GM18508 (cell line): ENCODE data around the gene TNC.

Experiments
- ATAC-seq: cut with Tn5 transposase; IDR thresholded peaks from one replicate; pipeline ENCODE4 v1.9.1; 2021; ENCODE audit warnings: moderate number of reproducible peaks; ENCODE audit not compliant: insufficient read depth, unreplicated experiment

Gene TNC

DNA sequence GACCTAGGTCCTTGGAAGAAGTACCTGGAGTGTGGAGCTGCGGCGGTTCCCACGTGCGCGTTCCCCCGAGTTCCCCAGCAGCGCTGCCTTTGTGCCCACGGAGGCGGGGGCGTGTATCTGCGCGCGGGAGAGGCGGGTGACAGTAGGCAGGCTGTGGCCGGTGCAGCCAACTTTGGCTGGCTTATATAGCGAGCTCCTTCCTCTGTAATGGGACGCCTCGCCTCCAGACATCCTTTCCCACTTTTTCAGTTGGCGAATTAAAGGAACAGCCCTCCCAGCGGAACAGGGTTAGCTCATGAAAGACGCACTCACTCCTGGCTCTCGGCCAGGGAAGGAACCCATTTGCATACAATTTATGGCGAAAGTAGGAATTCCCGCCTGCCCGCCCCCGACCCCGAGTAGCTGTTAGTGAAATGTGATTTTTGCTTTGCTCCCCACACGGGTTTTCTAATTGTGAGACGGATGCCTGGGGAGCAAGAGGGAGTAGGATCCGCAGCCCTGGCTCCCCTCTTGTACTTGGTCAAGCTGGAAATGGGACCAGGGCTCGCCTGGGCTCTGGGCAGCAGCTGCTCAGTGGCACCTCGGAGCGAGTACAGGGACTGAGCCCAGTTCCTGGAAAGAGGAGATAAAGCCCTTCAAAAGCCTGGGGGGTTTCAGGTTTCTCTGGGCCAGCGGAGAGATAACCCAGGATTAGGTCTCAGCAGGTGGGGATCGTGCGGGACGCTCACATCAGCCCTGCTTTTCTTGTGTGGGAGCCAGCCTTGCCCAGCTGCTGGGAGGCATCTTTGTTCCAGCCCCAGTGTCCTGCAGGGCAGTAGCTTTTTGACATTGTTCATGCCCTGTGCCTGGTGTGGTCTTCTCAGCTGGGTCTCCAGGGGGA is at the start of gene TNC:
Gene TNC (minus strand): TSS at position 159 of the 880 bp plus-strand sequence. CDS start 27,139 bp downstream, outside the sequence.
- no peak for ATAC-seq

DNA sequence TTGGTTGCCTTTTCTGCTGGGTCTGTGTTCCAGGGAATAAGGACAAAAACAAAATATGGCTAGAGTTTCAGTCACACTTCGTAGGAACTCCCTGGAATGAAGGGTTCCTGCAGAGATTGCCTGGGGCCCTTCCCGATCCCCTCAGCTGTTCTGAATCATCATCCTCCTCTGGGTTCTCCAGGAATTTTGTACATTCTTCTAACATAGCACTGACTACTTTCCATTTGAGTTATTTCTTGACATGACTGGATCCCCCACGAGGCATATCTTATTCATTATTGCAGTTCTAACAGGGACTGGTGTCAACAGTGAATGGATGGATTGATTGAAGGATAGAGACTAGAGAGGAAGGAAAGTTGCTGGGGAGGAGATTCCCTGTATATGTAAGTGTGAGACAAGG is 49.2 kb upstream of the TNC start:
- ATAC-seq, result no peak

DNA sequence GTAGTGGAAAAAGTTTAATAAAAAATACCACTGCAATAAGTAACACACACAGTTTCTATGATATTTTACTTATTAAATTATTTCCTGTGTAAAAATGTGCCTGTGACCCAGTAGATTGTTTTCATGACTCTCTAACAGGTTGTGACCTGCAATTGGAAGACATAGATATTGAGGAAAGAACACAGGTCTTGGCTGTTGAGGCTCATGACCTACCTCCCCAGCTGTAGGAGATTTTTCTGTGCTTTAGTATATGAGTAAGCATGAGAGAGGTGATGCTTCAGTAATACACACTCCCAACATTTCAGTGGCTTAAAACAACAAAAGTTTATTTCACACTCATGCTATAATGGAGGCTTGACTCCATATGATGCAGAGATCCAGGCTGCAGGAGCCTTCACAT is 47.3 kb upstream of the TNC start:
- ATAC-seq, result no peak

DNA sequence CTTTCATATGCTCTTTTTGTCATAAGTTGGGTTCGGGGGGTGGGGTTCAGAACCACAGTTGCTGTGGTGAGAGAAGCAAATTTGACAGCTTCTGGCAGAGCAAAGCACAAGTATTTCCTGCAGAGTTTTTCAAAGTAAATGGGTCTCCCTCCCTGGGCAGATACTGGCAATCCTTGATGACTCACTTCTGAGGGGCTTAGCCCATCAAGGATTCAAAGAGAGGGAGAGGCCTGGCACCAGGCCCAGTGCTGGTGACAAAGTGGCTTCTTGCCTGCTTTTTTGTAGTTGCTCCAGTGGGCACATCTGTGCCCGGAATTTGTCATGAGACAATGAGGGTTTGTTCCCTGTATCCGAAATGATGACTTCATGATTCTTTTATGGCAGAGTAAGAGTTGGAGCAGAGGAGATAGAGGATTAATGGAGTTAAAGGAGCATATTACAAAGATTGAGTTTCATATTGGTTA is 46.6 kb upstream of the TNC start:
- ATAC-seq, result no peak

- ATAC-seq, result no peak
These were observed 45.0 kb upstream of the TNC start for GRCh38 chr9:115162946-115163345.

DNA sequence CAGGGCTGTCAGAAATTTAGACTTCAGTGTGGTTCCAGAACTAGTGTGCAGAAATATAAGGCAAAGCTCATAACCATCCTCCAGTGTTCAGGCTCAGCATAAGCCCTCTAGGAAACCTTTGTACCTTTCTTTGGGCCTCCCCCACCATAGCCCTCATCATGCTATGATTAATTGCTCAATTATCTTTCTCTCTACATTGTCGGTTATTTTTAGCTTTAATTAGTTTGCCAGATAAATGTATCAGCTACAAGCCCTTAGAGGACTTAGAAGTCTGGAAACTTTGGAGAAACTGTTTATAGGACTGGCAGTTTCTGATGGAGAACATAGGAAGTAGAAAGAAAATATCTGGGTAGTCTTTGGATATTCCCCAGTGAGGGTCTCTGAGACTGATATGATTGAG is 43.5 kb upstream of the TNC start:
- ATAC-seq, result no peak

GRCh38 chr9:115158661-115159481 is 40.9 kb upstream of the TNC start:
- ATAC-seq, result no peak

DNA sequence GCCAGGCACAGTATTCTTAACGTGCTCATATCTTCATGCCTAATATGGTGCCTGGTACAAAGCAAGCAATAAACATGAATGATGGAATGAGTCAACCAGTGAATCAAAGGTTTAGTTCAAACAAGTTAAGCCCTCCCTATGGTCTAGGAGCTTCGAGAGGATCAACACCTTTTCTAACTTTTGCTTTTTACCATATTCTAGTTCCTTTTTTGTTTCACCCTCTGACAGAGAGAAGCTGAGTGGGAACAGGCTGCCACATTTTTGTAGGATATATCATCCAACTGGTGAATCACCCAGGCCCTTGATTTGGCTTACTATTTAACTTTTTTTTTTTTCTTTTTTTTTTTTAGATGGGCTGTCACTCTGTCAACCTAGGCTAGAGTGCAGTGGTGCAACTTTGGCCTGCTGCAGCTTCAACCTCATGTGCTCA is 39.3 kb upstream of the TNC start:
- no peak for ATAC-seq

GRCh38 chr9:115155037-115155436 is 37.1 kb upstream of the TNC start:
- ATAC-seq, result no peak

DNA sequence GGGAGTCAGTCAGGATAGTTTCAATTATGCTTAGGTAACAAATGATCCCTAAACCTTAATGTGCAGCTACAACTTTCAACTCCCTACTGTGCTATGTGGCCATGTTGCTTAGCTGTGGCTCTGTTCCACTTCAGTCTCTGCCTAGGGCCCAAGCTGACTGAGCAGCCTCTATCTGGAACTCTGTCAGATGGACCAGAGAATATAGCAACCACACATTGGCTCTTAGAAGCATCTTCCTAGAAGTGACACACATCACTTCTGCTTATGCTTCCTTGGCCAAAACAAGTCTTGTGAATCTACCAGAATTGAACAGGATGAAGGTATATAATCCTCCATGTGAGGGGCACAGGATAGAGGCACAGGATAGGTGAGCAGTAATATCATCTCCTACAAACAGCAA is 36.7 kb upstream of the TNC start:
- ATAC-seq, result no peak

DNA sequence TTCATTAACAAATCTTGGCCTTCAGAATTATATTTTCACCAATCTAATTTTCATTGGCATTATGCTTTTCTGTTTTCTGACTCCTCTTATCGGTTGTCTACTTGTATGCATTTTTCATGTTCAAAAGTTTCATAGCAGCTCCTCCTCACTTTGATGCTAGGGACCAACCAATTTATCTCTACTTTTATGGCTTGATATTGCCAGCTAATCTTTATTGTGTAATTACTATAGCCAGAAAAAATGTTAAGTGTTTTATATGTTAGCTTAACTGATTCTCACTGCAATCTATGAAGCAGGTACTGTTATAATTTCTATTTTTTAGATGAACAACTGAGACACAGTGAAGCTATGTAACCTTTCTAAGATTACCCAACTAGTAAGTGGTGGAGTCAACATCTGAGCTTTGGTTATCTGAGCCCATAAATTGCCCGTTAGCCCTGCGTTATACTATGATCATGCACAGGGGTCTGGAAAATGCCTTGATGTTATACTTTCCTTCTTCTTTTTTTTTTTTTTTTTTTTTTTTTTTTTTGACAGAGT is 34.4 kb upstream of the TNC start:
- no peak for ATAC-seq

DNA sequence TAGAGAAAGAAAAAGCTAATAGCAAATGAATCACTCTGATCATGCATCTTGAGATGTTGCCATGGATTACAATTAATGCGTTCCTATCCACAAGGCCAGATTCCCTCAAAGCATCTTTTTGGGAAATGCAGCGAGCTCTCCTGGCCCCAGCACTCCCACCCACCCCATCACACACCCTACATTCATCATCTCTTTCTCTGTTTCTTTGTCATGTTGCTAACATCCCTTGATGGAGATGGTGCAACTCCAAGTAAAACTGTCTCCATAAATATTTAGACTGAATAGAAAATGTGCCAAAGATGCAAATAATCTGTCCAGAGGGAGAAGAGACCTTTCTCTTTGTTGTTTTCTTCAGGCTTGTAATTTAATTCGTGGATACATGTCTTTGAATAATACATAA is 30.8 kb upstream of the TNC start:
- no peak for ATAC-seq

GRCh38 chr9:115146581-115147021 is 28.6 kb upstream of the TNC start:
- no peak for ATAC-seq

DNA sequence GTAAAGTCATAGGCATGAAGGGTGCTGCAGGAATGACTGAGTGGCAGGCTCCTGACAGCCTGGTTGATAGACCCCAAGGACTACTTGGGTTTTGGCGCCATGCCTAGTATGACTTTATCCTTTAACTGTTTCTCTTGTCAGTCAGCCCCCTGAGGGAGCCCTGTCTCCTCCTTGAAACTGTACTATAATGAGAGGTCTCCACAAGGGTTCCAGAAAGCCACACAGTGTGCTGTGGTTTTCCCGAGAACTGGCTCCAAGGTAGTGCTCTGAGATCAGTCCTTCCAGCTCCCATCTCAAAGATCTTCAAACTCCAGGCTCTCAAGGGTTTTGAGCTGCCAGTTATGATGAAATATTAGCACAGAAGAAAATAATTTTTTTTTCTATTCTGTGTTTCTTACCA is 26.7 kb upstream of the TNC start:
- no peak for ATAC-seq

GRCh38 chr9:115143689-115144088 is 25.7 kb upstream of the TNC start:
- no peak for ATAC-seq

DNA sequence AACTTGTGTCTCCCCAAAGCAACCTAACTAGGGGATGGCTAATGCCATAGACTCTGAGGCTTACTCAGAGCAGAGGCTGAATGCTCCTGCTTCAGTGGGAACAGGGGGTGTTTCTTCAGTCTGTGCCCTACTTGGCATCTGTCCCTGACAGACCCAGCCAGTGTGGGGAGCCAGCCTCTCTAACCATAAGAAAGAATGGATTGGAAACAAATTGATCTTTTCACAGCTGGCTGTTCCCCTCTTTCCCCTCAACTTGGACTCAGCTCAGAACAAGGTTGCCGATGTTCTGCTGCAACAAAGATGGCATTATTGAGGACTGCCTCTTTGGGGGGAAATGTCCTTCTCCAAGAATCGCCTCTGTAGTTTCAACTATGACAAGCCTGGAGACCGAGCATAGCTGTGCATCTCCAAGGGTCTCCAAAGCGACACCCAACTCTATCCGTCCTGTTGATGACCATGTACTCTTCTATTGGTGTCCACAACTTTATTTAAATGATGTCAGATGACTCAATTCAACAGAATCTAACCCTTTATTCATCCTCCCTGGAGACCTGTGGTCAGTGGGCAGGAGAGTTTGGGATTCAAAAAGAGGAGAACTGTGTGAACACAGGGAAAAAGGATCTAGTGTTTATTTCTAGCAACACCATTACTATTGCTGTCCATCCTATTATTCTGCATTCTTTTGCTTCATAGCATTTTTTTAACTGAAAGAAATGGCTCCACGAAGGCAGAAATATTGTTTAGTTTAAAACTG is 24.7 kb upstream of the TNC start:
- no peak for ATAC-seq

DNA sequence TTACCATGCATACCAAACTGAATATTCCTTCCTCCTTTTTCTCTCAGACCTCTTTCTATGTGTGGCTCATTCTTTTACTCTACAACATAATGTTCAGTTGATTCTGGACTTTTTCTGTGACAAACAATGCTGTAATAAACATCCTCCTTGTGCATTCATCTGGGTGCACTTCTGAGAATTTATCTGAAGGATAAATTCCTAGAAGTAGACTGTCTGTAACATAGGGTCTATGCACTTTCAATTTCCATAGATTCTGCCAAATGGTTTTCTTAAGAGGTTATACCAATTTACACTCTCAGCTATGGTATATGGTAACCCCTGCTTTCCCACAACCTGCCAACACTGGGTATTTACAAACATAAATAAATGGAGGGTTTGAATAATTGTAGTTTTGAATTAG is 24.1 kb upstream of the TNC start:
- ATAC-seq, result no peak

DNA sequence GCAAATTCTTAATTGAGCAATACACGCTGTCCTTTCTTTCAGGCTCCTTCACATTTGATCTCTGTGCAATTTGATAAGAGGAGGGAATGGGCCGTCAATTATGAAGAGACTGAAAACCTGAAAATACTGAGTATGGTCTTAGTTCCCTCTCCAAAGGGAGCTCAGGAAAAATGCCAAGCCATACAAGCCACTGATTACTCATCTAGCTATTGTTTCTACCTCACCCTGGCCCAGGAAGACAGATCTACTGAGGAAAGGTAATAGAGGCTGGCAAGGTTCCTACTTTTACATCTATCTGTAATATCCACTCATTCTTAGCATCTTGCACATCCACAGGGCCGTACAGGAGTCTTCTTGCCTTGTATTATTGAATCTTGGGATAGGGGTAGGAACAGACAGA is 23.7 kb upstream of the TNC start:
- ATAC-seq, result no peak

DNA sequence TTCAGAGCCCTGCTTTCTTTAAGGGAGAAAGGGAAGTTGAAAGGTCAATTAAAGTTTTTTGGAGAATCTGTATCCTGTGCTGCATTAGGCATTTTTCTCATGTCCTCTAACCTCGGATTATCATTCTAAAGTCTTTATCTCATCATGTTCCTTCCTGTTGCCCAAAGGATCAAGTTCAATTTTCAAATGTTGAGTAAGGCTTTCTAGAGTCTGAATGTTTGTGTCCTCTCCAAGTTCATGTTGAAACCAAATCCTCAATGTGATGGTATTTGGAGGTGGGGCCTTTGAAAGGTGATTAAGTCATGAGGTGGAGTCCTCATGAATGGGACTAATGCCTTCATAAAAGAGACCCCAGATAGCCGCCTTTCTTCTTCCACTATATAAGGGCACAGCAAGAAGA is 20.2 kb upstream of the TNC start:
- no peak for ATAC-seq

DNA sequence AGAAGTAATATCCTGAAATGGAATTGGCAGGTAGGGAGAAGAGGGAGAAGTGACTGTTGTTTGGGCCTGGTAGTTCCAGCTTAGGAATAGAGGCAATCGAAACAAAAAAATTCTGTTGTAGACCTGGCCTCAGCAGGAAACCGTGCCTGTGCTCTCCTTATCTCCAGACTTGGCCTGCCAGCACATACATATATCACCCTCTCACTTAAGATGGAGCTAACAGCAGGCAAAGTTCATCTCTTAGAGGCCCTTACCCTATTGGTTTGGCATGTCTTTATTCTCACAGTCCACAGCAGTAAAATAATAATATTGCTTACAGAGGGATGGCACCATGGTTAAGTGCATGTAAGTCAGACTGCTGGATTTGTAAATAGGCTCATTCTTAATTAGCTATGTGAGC is 19.6 kb upstream of the TNC start:
- no peak for ATAC-seq
